ENCODE measurements around the gene KPTN.

Gene KPTN

DNA sequence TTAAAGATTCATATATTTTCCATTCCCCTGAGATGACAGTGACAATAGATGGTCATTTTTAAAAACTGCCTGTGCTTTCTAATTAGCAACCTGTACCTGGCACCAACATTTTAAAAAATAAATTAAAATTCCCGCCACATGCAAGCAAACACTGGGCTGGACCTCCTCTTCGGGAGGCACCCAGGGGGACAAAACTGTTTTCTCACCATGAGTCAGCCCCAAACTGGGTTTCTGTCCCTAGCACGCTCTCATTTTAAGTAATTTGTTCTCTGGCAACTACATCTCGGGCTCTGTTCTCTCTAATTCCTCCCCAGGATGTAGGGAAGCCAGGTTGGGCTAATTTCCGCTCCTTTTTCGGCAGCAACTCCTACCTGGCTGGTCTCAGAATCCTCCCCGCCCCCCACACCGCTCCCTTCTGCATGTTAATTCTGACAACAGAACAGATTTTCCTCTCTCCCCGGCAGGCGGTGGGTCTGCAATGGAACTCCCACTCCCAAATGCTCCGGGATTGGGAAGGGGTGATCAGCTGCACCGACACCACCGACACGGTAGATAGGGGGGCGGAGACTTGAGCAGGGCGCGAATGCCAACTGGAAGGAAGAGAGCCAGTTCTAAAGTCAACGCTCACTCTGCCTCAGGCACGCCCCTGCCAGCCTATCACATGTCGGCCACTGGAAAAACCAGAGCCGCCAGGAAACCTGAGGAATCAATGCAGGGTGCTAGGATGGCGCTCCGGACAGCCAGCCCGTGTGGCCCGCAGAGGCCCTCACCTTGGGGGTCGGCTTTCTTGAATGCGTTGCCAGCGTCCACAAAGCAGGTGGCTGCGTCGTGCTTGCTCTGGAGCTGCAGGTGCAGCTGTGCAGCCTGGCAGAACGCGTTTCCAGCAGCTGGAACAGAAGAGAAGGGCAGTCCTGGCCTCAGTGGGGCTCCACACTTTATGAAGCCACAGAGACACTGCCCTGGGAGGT, 16.1 kb upstream of the KPTN start:
- Mint-ChIP-seq H3K36me3 (ENCODE audit: low read depth) (peaks cover 12% of the 10 kb centered on the region), H3K4me3 (no peak overlapping the region), H3K27ac (no peak overlapping the region), H3K4me1 (ENCODE audit: low read depth) (no peaks in the 10 kb centered on the region), H3K27me3 (ENCODE audit: low read depth) (no peaks in the 10 kb centered on the region), H3K9me3 (no peaks in the 10 kb centered on the region)

DNA sequence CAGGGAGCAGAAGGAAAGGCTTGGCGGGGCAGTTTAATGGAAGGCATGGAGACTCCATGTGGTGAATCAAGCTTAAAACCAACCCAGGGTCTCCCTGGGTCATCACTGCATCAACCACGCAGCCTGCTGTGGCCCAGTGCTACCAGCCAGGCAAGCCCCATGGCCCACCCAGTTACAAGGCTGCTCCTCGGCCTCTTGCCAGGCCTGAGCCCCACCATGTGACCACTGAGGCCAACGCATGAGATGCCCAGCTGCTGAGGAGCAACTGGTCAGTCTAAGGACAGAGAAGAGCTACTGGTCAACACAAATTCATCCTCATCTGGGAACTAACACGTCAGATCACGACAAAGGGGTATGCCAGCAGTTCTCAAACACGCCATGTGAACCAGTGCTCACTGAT, 15.4 kb upstream of the KPTN start:
- no peak overlapping the region for H3K27ac Mint-ChIP-seq
- H3K36me3 Mint-ChIP-seq (ENCODE audit: low read depth) = peaks cover 12% of the 10 kb centered on the region
- no peaks in the 10 kb centered on the region for H3K27me3 Mint-ChIP-seq (ENCODE audit: low read depth)
- H3K4me3 Mint-ChIP-seq = no peak overlapping the region
- no peaks in the 10 kb centered on the region for H3K9me3 Mint-ChIP-seq
- no peaks in the 10 kb centered on the region for H3K4me1 Mint-ChIP-seq (ENCODE audit: low read depth)

DNA sequence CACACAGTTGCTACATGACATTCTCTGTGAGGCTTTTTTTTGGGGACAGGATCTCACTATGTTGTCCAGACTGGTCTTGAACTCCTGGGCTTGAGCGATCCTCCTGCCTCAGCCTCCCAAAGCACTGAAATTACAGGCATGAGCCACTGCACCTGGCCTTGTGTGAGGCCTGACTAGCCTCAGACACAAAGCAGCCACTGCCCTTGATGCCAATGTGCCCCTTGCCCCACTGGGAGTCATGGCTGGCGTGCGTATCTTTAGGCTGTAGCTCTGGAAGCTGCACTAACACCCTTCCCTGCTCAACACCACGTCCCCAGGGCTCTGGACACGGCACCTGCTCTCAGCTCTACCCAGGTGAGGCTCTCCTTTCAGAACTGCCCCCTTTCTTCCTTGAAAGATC, 14.5 kb upstream of the KPTN start:
- Mint-ChIP-seq H3K27me3 (ENCODE audit: low read depth) (no peaks in the 10 kb centered on the region), H3K27ac (no peak overlapping the region), H3K9me3 (no peaks in the 10 kb centered on the region), H3K36me3 (ENCODE audit: low read depth) (peaks cover 12% of the 10 kb centered on the region), H3K4me1 (ENCODE audit: low read depth) (peaks cover under 1% of the 10 kb centered on the region), H3K4me3 (no peak overlapping the region)

DNA sequence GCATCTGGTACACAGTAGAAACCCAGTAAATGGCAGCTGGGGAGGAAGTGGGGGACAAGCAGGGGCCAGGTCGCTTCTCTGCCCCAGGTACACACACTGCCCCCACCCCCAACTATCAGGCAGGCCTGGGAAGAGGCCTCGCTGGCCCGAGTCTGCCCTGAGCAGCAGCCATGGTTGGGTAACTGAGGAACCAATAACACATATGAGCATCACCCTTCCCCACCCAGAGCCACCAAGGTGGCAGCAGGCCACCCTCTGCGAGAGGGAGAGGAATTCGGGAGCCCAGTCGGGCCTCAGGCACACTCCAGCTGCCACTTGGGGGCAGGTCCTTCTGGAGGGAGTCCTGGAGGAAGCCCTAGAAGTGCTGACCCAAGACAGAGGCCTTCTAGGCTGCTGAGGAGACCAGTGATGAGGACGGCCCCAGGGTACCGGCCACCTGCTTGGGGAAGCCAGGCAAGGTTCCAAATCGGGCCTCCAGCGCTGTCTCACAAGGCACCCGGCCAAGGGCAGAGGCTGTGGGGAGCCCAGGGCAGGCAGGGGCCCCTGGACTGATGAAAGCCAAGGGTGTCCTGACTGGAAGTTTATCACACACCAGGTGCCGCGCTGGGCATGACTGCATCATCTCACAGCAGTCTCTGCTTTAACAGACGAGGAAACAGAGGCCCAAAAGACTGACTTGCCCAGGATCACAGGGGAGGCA, 14.0 kb upstream of the KPTN start:
- Mint-ChIP-seq H3K36me3 (ENCODE audit: low read depth) (peaks cover 13% of the 10 kb centered on the region), H3K27me3 (ENCODE audit: low read depth) (no peaks in the 10 kb centered on the region), H3K9me3 (no peaks in the 10 kb centered on the region), H3K27ac (no peak overlapping the region), H3K4me1 (ENCODE audit: low read depth) (peaks cover 2% of the 10 kb centered on the region), H3K4me3 (no peak overlapping the region)

DNA sequence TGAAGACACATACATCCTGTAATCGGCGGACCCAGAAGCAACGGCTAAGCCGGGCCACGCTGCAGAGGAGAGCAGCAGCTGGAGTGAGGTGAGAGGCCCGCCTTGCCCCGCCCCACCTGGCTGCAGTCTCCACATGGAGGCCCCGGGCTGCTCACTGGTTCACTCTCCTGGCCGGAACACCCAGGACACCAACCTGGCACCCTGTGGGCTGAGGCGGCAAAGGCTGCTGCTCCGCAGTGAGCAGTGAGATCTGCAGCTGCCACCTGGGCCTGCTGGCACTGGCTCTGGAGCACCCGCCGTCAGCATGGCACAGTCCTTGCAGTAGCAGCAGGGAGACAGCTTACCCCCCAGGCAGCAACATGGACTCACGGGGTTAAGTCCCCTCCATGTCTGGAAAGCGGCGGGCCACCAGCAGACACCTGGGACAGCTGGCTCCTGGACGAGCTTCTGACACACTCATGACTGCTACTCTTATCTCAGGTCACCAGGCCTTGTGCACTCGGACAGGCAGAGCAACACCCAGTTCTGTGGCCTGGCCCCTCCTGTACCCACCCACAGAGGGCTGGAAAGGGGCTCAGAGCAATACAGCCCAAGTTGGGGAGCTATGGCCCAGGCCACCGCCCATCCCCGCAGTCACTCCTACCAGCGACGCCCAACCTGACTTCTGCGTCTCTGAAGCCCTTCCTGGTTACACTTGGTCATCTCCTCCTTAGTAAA, 13.2 kb upstream of the KPTN start:
- no peaks in the 10 kb centered on the region for H3K9me3 Mint-ChIP-seq
- H3K27ac Mint-ChIP-seq = no peak overlapping the region
- H3K36me3 Mint-ChIP-seq (ENCODE audit: low read depth) = peaks cover 12% of the 10 kb centered on the region
- H3K4me3 Mint-ChIP-seq = no peak overlapping the region
- no peaks in the 10 kb centered on the region for H3K27me3 Mint-ChIP-seq (ENCODE audit: low read depth)
- peaks cover 2% of the 10 kb centered on the region for H3K4me1 Mint-ChIP-seq (ENCODE audit: low read depth)

DNA sequence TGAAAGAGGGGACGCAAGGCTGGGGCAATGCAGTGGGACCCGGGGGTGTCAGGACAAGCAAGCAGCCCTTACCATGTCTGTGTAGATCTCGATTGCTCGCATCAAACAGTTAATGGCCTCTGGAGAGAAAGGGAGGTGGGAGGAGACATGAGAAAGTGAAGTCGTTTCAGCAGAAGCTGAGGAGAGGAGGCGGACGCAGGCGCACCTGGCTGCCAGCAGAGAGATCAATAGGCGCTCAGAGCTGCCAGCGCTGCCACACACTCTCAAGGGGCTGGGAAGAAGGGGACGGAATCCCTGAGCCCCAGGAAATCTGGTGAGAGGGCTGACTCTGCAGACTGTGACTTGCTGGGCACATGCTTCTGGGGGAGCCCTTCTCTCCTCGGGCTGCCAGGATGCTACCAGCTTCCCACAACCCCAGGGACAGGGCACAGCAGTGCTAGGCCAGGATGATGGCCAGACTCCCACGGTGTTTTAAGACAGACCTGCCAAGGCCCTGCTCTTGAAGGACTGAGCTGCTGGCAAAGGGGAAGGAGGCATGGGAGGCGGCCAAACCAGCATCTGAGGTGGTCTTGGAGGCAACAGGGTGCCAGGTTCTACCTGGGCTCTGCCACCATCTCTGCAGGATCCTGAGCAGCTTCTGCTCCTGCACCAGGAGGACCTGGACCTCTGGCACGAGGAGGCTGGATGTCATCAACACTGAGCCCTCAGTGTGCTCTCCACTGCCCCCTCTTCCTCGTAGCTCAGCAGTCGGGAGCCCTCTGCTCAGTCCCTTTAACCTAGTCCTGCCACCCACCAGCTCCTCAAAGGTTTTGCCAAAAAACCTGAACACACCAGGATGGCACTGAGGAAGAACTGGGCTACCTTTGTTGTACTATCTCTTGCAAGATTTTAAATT, 11.7 kb upstream of the KPTN start:
- peaks cover 2% of the 10 kb centered on the region for H3K4me1 Mint-ChIP-seq (ENCODE audit: low read depth)

DNA sequence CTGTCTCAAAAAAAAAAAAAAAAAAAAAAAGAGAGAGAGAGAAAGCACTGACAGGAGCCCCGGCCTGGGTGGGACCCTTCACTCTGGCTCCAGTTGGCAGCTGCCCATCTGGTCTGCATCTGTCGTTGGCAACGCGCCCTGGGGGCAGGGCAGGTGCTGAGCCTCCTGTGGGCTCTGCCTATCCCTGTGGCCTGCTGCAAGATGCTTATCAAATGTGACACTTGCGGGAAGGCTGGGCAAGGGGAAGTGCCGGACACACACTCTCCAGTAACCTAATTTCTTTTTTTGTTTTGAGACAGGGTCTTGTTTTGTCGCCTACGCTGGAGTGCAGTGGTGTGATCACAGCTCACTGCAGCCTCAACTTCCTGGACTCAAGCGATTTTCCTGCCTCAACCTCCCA, 10.7 kb upstream of the KPTN start:
- no peaks in the 10 kb centered on the region for H3K9me3 Mint-ChIP-seq
- no peak overlapping the region for H3K4me3 Mint-ChIP-seq
- H3K27ac Mint-ChIP-seq = no peak overlapping the region
- peaks cover 14% of the 10 kb centered on the region for H3K36me3 Mint-ChIP-seq (ENCODE audit: low read depth)
- no peaks in the 10 kb centered on the region for H3K27me3 Mint-ChIP-seq (ENCODE audit: low read depth)
- peaks cover 2% of the 10 kb centered on the region for H3K4me1 Mint-ChIP-seq (ENCODE audit: low read depth)

More for the DNA sequence above, 11.7 kb upstream of the KPTN start:
- peaks cover 9% of the 10 kb centered on the region for H3K36me3 Mint-ChIP-seq (ENCODE audit: low read depth)
- H3K27ac Mint-ChIP-seq = peak overlapping the region; percentile 6
- no peak overlapping the region for H3K4me3 Mint-ChIP-seq
- no peaks in the 10 kb centered on the region for H3K27me3 Mint-ChIP-seq (ENCODE audit: low read depth)
- no peaks in the 10 kb centered on the region for H3K9me3 Mint-ChIP-seq

DNA sequence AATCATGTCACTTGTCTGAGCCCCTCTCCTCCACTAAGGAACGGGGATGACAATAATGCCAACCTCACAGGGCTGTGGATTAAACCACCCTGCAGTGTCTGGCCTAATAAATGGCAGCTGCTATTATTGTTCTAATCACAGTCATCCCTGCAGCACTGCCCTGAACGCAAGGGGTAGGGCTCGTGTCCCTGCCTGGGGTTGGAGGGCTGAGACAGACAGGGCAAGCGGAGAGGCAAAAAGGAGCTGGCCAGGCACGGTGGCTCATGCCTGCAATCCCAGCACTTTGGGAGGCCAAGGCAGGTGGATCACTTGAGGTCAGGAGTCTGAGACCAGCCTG, 10.2 kb upstream of the KPTN start:
- peak overlapping the region; percentile 49 for H3K27ac Mint-ChIP-seq
- H3K9me3 Mint-ChIP-seq = no peaks in the 10 kb centered on the region
- no peaks in the 10 kb centered on the region for H3K27me3 Mint-ChIP-seq (ENCODE audit: low read depth)
- H3K4me1 Mint-ChIP-seq (ENCODE audit: low read depth) = peaks cover 2% of the 10 kb centered on the region
- peaks cover 15% of the 10 kb centered on the region for H3K36me3 Mint-ChIP-seq (ENCODE audit: low read depth)
- no peak overlapping the region for H3K4me3 Mint-ChIP-seq

DNA sequence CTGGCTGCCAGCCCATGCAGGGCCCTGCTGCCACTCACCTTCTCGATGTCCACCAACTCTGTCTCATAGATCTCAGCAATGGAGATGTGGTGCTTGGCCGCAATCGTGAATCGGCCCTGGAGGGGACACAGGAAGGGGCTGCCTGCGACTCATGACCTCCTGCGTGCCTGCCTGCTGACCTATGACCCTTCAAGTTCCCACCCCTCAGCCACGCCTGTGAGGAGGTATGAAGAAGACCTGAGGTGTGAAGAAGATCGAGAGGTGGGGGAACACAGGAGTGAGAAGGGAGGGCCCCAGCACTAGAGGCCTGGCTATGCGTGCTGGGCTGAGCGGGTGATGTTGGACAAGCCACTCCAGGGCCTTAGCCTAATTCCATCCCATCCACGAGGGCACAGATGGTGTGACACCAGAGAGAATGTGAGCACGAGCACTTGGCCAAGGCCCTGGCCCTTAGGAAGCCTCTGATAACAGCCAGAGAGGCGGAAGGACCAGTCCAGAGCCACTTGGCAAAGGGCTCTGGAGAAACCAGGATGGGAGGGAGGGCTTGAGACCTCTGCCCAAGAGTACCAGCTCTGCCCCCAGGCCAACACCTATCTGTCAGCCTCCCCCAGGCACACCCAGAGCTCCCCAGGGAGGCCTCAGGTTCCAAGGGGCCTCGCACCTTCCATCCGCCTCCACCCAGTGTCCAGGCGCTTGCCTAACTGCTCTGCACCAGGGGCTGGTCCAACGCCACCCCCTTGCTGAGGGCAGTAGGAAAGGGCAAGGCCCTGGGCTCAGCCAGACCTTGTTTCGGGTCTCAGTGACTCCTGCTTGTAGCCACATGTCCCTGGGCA, 9.6 kb upstream of the KPTN start:
- no peak overlapping the region for H3K4me3 Mint-ChIP-seq
- no peak overlapping the region for H3K27ac Mint-ChIP-seq
- H3K27me3 Mint-ChIP-seq (ENCODE audit: low read depth) = no peaks in the 10 kb centered on the region
- H3K36me3 Mint-ChIP-seq (ENCODE audit: low read depth) = peaks cover 15% of the 10 kb centered on the region
- H3K9me3 Mint-ChIP-seq = no peaks in the 10 kb centered on the region
- H3K4me1 Mint-ChIP-seq (ENCODE audit: low read depth) = peaks cover 2% of the 10 kb centered on the region

DNA sequence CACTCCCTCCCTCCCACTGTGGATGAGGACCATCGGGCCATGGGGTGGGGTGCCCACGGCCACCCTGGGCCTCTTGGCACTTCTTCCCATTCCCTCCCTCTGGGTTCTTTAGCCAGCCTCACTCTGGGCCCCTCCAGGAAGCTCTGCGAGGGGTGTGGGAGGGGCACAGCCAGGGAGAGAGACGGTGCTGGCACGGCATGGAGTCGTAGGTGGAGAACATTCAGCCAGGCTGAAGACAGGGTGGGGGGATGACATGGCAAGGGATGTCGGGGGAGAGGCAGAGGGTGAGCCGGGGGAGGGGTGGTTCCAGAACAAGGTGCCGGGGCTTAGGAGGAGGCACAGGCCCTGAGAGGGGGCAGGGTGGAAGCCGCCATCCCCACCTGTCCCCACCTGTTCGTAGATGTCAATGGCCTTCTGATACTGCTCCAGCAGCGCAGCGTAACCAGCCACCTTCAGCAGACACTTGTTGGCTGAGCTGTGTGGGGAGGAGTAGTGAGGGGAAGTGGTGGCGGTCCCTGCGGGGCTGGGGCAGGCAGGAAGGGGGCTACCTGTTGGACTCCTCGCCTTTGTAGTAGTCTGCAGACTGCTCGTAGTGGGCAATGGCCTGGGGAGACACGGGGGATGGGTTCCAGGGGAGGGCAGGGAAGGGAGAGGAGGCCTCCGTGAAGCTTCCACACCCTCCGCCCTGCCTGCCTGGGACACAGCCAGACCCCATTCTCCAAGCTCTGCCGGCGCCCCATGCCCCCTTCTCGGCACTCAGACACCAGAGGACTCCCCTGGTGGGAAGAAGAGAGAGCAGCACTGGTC, 8.8 kb upstream of the KPTN start:
- peaks cover 15% of the 10 kb centered on the region for H3K36me3 Mint-ChIP-seq (ENCODE audit: low read depth)
- peaks cover 2% of the 10 kb centered on the region for H3K4me1 Mint-ChIP-seq (ENCODE audit: low read depth)
- no peak overlapping the region for H3K4me3 Mint-ChIP-seq
- H3K27me3 Mint-ChIP-seq (ENCODE audit: low read depth) = no peaks in the 10 kb centered on the region
- no peaks in the 10 kb centered on the region for H3K9me3 Mint-ChIP-seq
- H3K27ac Mint-ChIP-seq = no peak overlapping the region

DNA sequence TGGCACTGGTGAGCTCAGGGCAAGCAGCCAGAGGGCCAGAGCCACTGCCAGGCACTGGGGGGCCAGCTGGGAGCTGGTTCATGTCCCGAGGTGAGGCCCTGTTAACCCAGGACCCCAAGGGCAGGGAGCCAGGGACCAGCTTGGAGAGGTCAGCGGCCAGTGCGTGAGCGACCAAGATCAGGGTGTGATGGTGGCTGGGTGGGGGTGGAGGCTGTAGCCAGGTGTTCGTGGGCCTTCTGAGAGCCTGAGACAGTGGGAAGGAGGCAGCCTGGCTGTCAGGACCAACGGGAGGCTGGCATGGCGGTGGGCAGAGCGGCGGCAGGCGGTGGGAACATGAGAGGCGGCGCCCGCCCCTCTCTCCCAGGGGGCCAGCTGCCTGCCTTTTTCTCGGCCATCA, 8.1 kb upstream of the KPTN start:
- H3K4me3 Mint-ChIP-seq = no peak overlapping the region
- no peak overlapping the region for H3K27ac Mint-ChIP-seq
- H3K9me3 Mint-ChIP-seq = no peaks in the 10 kb centered on the region
- peaks cover 15% of the 10 kb centered on the region for H3K36me3 Mint-ChIP-seq (ENCODE audit: low read depth)
- peaks cover 4% of the 10 kb centered on the region for H3K4me1 Mint-ChIP-seq (ENCODE audit: low read depth)
- no peaks in the 10 kb centered on the region for H3K27me3 Mint-ChIP-seq (ENCODE audit: low read depth)

DNA sequence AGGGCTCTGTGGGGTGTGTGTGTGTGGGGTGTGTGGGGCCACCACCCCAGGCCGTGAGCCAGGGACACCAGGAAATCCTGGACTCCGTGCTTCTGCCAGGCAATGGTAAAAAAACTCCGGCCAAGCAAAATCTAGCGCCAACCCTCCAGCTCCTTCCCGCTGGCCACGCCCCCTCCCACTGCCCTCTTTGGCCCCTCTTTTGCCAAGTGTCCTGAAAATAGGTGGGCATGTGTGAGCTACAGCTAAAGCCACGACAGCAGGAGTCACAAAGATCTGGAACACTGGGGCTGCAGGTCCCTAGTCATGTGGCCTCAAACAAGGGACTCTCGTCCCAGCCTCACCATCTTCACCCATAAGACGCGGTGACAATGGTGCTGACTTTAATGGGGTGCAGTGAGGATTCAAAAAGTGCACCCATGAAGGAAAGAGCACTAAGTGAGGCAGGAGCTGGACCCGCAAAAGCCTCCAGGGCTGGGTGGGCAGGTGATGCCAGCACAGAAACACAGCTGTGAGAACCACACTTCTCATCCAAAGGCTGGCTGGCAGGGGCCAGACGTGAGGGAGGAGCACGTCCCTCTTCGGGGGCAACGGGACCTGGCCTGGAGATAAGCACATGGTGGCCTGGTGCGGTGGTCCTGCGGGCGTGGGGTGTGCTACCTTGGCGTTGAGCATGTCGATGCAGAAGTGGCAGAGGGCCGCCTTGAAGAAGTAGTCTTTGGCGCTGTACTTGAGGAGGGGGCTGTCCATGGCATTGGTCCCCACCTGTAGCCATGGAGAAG, 7.5 kb upstream of the KPTN start:
- Mint-ChIP-seq H3K27ac (no peak overlapping the region), H3K27me3 (ENCODE audit: low read depth) (no peaks in the 10 kb centered on the region), H3K4me1 (ENCODE audit: low read depth) (peaks cover 5% of the 10 kb centered on the region), H3K4me3 (no peak overlapping the region), H3K36me3 (ENCODE audit: low read depth) (peaks cover 15% of the 10 kb centered on the region), H3K9me3 (no peaks in the 10 kb centered on the region)

Data from T-helper 1 cell treated with Interleukin-12 subunit alpha and Interleukin-12 subunit beta and Interleukin-4 antibody, amounts not matched to agents 30 μg/mL and 1 μg/mL, for 36 hours (primary cell).